ENCODE results near the gene CDC73. TPM values are rescaled to one million over a fixed set of nuclear protein-coding genes. Genes with fewer than 3 reads are reported as not detected.

CDC73 gene
- total and polyA plus RNA-seq, 9 of the 15 experiments (the other 6 are each of a cell fraction or from before 2014, with no cell fraction given) = 19.0 to 61.7 (median 30.1) TPM

DNA sequence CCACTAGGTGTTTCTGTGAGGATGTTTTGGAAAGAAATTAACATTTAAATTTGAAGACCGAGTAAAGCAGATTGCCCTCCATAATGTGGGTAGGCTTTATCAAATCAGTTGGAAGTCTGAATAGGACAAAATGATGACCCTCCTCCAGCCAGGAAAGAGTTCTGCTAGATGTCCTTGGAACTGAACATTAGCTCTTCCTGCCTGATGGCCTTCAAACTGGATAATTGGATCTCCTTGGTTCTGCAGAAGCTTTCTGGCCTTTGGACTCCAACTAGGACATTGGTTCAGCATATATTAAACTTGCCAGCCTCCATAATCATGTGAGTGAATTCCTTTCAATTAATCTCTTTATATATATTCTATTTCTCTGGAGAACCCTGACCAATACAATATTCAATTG is 12.2 kb upstream of the CDC73 start:
- Histone ChIP-seq H3K36me3 (ENCODE audit: control insufficient read depth, insufficient read depth, low read length) (no peaks in the 10 kb centered on the region), H3K27me3 (ENCODE audit: control insufficient read depth in 2 of 2, insufficient read depth in 2 of 2, low read length in 2 of 2) (no peaks in the 10 kb centered on the region), H3K4me2 (ENCODE audit: insufficient read depth, low read length) (no peak overlapping the region), H2AFZ (ENCODE audit: low read depth, low read length) (peak overlapping the region; percentile 11; the same call in 1 of the 2 replicates), H4K20me1 (replicated peaks; ENCODE audit: control insufficient read depth, insufficient read depth, low read length) (no peaks in the 10 kb centered on the region), H3K4me1 (replicated peaks in 1 of 2; ENCODE audit: control insufficient read depth in 2 of 2, insufficient read depth in 2 of 2, low read length in 2 of 2) (peaks cover 23 to 30% of the 10 kb centered on the region in 2 experiments), H3K9me3 (replicated peaks; ENCODE audit: control insufficient read depth, insufficient read depth, low read depth, low read length) (no peaks in the 10 kb centered on the region), H3K4me3 (no peak overlapping the region), H3K9me1 (ENCODE audit: control insufficient read depth, insufficient read depth, low read length) (no peaks in the 10 kb centered on the region), H3K79me2 (ENCODE audit: control insufficient read depth, insufficient read depth, low read length) (peaks cover 19% of the 10 kb centered on the region), H3K9ac (ENCODE audit: insufficient read depth in 1 of 2, low read depth in 2 of 2, low read length in 2 of 2) (no peak overlapping the region), H3K27ac (ENCODE audit: extremely low read depth, low read depth, low read length) (no peak overlapping the region)
- POLR2A ChIA-PET = interaction anchor here (1.1 kb wide), 1 partner anchor 10 kb away, joined by 4 read pairs; no protein-coding TSS in a partner anchor
- 63% methylated on average over 1 of the region's 1 CpG for WGBS (ENCODE audit: insufficient coverage, low coverage, missing lambda C conversion rate)
- in situ Hi-C loops (cut with MboI) = no loop called here
- no peak for FAIRE-seq
- BruUV-seq (replicated peaks) = no TSS peak
- CTCF ChIA-PET (ENCODE audit: low intra/inter-chr PET ratio) = interaction anchor here (0.7 kb wide), 1 partner anchor 237 kb away, joined by 3 read pairs; no protein-coding TSS in a partner anchor
- TF ChIP-seq CC2D1A (IDR thresholded peaks at IDR 0.05) (no peak), ZNF586 (CRISPR knock-in tag; conservative IDR thresholded peaks at IDR 0.05) (no peak), NCOR1 (IDR thresholded peaks at IDR 0.05) (no peak), ZFP1 (CRISPR knock-in tag; IDR thresholded peaks at IDR 0.05) (no peak), POLR3G (IDR thresholded peaks at IDR 0.05; ENCODE audit: extremely low read depth, insufficient read length, insufficient replicate concordance) (no peak), HEY1 (CRISPR knock-in tag; IDR thresholded peaks at IDR 0.05; ENCODE audit: borderline replicate concordance) (no peak), NR4A1 (CRISPR knock-in tag; IDR thresholded peaks at IDR 0.05) (no peak), NR4A1 (tag; IDR thresholded peaks at IDR 0.05) (no peak), EP400 (IDR thresholded peaks at IDR 0.05) (no peak), MTA1 (IDR thresholded peaks at IDR 0.05; ENCODE audit: borderline replicate concordance) (no peak), PURB (CRISPR knock-in tag; IDR thresholded peaks at IDR 0.05; ENCODE audit: low read depth) (no peak)
- TF ChIP-seq, protein P1, sequence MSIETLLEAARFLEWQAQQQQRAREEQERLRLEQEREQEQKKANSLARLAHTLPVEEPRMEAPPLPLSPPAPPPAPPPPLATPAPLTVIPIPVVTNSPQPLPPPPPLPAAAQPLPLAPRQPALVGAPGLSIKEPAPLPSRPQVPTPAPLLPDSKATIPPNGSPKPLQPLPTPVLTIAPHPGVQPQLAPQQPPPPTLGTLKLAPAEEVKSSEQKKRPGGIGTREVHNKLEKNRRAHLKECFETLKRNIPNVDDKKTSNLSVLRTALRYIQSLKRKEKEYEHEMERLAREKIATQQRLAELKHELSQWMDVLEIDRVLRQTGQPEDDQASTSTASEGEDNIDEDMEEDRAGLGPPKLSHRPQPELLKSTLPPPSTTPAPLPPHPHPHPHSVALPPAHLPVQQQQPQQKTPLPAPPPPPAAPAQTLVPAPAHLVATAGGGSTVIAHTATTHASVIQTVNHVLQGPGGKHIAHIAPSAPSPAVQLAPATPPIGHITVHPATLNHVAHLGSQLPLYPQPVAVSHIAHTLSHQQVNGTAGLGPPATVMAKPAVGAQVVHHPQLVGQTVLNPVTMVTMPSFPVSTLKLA (conservative IDR thresholded peaks at IDR 0.05) = no peak
- TF ChIP-seq, protein P2, sequence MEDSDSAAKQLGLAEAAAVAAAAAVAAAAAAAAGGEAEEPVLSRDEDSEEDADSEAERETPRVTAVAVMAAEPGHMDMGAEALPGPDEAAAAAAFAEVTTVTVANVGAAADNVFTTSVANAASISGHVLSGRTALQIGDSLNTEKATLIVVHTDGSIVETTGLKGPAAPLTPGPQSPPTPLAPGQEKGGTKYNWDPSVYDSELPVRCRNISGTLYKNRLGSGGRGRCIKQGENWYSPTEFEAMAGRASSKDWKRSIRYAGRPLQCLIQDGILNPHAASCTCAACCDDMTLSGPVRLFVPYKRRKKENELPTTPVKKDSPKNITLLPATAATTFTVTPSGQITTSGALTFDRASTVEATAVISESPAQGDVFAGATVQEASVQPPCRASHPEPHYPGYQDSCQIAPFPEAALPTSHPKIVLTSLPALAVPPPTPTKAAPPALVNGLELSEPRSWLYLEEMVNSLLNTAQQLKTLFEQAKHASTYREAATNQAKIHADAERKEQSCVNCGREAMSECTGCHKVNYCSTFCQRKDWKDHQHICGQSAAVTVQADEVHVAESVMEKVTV (CRISPR knock-in tag; IDR thresholded peaks at IDR 0.05) = no peak
- intact Hi-C loops (cut with micrococcal nuclease) = no loop called here
- no peak for ATAC-seq
- DNase-seq (ENCODE audit: extremely low read depth in 1 of 4, low spot score in 3 of 4) = no peak
